Epithelial cell of esophagus (primary cell): ENCODE data around the gene OR51V1.

Source experiments
- DNase-seq: peaks from one replicate; pipeline ENCODE4 v3.0.0; 2010; ENCODE audit warnings: low read depth
- H3K4me3 ChIP-seq: 2 replicates; pipeline ENCODE4 v1.5.1; 2011; ENCODE audit warnings: mild to moderate bottlenecking, low read length, control low read depth
- CTCF ChIP-seq: IDR thresholded peaks from 2 replicates; pipeline ENCODE4 v1.5.1; 2011; ENCODE audit warnings: low read depth, mild to moderate bottlenecking, low read length, control low read depth, inconsistent platforms; ENCODE audit not compliant: insufficient read depth; ENCODE audit errors: missing control alignments

The OR51V1 gene

GRCh38 chr11:5230266-5230665 lies 29.8 kb upstream of the OR51V1 start:
- no peak overlapping the region for H3K4me3 ChIP-seq
- no peak for DNase-seq
- no peak for TF ChIP-seq CTCF

- no peak for DNase-seq
- no peak overlapping the region for H3K4me3 ChIP-seq
- TF ChIP-seq CTCF, result no peak
These were observed 29.3 kb upstream of the OR51V1 start for GRCh38 chr11:5229796-5230195.

GRCh38 chr11:5229356-5229755 lies 28.9 kb upstream of the OR51V1 start:
- no peak overlapping the region for H3K4me3 ChIP-seq
- no peak for TF ChIP-seq CTCF
- DNase-seq, result no peak

- H3K4me3 ChIP-seq, result no peak overlapping the region
- TF ChIP-seq CTCF, result no peak
- no peak for DNase-seq
These were observed 27.6 kb upstream of the OR51V1 start for GRCh38 chr11:5228124-5228523.

GRCh38 chr11:5227681-5228080 lies 27.2 kb upstream of the OR51V1 start:
- no peak overlapping the region for H3K4me3 ChIP-seq
- no peak for DNase-seq
- no peak for TF ChIP-seq CTCF

GRCh38 chr11:5226732-5227310 lies 26.3 kb upstream of the OR51V1 start, which contains the start of gene HBB:
TSS of gene HBB (minus strand) at chr11:5227071. CDS start at chr11:5227021, 50 bp downstream.
- no peak for TF ChIP-seq CTCF
- H3K4me3 ChIP-seq, result no peak within 1 kb of the TSS
- DNase-seq, result peak; percentile 14

GRCh38 chr11:5225480-5225871 lies 25.0 kb upstream of the OR51V1 start:
- H3K4me3 ChIP-seq, result no peak overlapping the region
- no peak for DNase-seq
- no peak for TF ChIP-seq CTCF
